SK-N-SH (cell line): ENCODE results near the gene TEPSIN. TPM values are rescaled to one million over a fixed set of nuclear protein-coding genes. Genes with fewer than 3 reads are reported as not detected.

ENCODE experiments used
- CTCF ChIA-PET: fragments of 300-600, 350-600 bp; formaldehyde crosslinking; extraction: SDS; loops from one replicate; lab custom pipeline; 2021; lab: Yijun Ruan, JAX
- POLR2A ChIA-PET: fragments of 350-600 bp; sonication (Branson Sonifier 250); formaldehyde crosslinking; extraction: SDS; loops from one replicate; lab custom pipeline; 2020; ENCODE audit warnings: antibody characterized with exemption, inconsistent platforms; lab: Yijun Ruan, JAX
- DNase-seq: peaks from one replicate; pipeline ENCODE4 v3.0.0; 2012
- H2AFZ ChIP-seq: fragments of 200-600 bp; sonication (generic); 2 replicates; pipeline ENCODE4 v1.8.1; 2016; ENCODE audit warnings: antibody characterized with exemption, mild to moderate bottlenecking, low read depth
- H3F3A ChIP-seq: fragments of 200-600 bp; sonication (generic); replicated peaks from 2 replicates; pipeline ENCODE3; 2016; ENCODE audit warnings: antibody characterized with exemption, mild to moderate bottlenecking; ENCODE audit not compliant: insufficient read depth
- H3K27ac ChIP-seq, 2 experiments: fragments of 200-500 bp in 1 of 2; fragments of 200-600 bp in 1 of 2; sonication (Bioruptor generic) in 1 of 2; sonication (generic), shearing (Covaris generic) in 1 of 2; 2 replicates each; pipeline versions ENCODE4 v1.5.1 to v1.6.1; 2014 to 2016; ENCODE audit warnings: low read depth in 2 of 2, inconsistent platforms in 1 of 2, low read length in 1 of 2, mild to moderate bottlenecking in 1 of 2, mixed read lengths in 1 of 2
- H3K27me3 ChIP-seq: fragments of 200-600 bp; sonication (generic), shearing (Covaris generic); 2 replicates; pipeline ENCODE4 v1.6.1; 2016; ENCODE audit warnings: mixed run types; ENCODE audit not compliant: insufficient read depth
- H3K36me3 ChIP-seq, 2 experiments: fragments of 200-500 bp in 1 of 2; fragments of 200-600 bp in 1 of 2; sonication (Bioruptor generic) in 1 of 2; sonication (generic) in 1 of 2; replicated peaks in 1 of 2; 2 replicates each; pipeline versions ENCODE3 to v1.5.1; 2014 to 2016; ENCODE audit warnings: low read length in 1 of 2, mild to moderate bottlenecking in 1 of 2; ENCODE audit not compliant: insufficient read depth in 2 of 2, control insufficient read depth in 1 of 2
- H3K4me1 ChIP-seq, 2 experiments: fragments of 200-500 bp in 1 of 2; fragments of 200-600 bp in 1 of 2; sonication (Bioruptor generic) in 1 of 2; sonication (generic), shearing (Covaris generic) in 1 of 2; 2 replicates each; pipeline versions ENCODE4 v1.5.1 to v1.6.1; 2014 to 2016; ENCODE audit warnings: low read depth in 1 of 2, low read length in 1 of 2, mixed run types in 1 of 2; ENCODE audit not compliant: insufficient read depth in 2 of 2, control insufficient read depth in 1 of 2
- H3K4me2 ChIP-seq: fragments of 200-600 bp; sonication (generic), shearing (Covaris generic); 2 replicates; pipeline ENCODE4 v1.6.1; 2017; ENCODE audit warnings: mixed run types
- H3K4me3 ChIP-seq, 2 experiments: fragments of 200-500 bp in 1 of 2; fragments of 200-600 bp in 1 of 2; sonication (Bioruptor generic) in 1 of 2; sonication (generic), shearing (Covaris generic) in 1 of 2; 2 replicates each; pipeline versions ENCODE4 v1.5.1 to v1.8.1; 2014 to 2016; ENCODE audit warnings: low read depth in 2 of 2, inconsistent platforms in 1 of 2, low read length in 1 of 2, mild to moderate bottlenecking in 1 of 2, mixed read lengths in 1 of 2, moderate library complexity in 1 of 2
- H3K79me2 ChIP-seq: fragments of 200-600 bp; sonication (generic); 2 replicates; pipeline ENCODE4 v1.8.1; 2017; ENCODE audit warnings: mild to moderate bottlenecking; ENCODE audit not compliant: insufficient read depth
- H3K9ac ChIP-seq: fragments of 200-600 bp; sonication (generic); 2 replicates; pipeline ENCODE4 v1.6.1; 2017; ENCODE audit warnings: mixed run types
- H3K9me2 ChIP-seq: fragments of 200-600 bp; sonication (generic); 2 replicates; pipeline ENCODE4 v1.6.1; 2017; ENCODE audit warnings: mixed run types
- H3K9me3 ChIP-seq: fragments of 200-600 bp; sonication (generic); 2 replicates; pipeline ENCODE4 v1.6.1; 2017; ENCODE audit warnings: mixed run types, mild to moderate bottlenecking, moderate library complexity
- H4K20me1 ChIP-seq: fragments of 200-600 bp; sonication (generic); 2 replicates; pipeline ENCODE4 v1.6.1; 2017; ENCODE audit warnings: mild to moderate bottlenecking, mixed run types; ENCODE audit not compliant: insufficient read depth
- EZH2phosphoT487 ChIP-seq: fragments of 200-600 bp; sonication (generic); IDR thresholded peaks from 2 replicates; pipeline ENCODE4 v1.6.1; 2017; ENCODE audit warnings: low read depth, mixed run types, mild to moderate bottlenecking, antibody characterized with exemption, moderate library complexity, borderline replicate concordance
- FOSL2 ChIP-seq: IDR thresholded peaks from 2 replicates; pipeline ENCODE4 v1.4.0; 2012; ENCODE audit warnings: low read depth, mild to moderate bottlenecking, moderate library complexity, borderline replicate concordance
- FOXM1 ChIP-seq: IDR thresholded peaks from 2 replicates; pipeline ENCODE4 v1.4.0; 2012; ENCODE audit warnings: low read depth, mild to moderate bottlenecking
- GABPA ChIP-seq: IDR thresholded peaks from 2 replicates; pipeline ENCODE4 v1.4.0; 2012; ENCODE audit warnings: low read depth, mild to moderate bottlenecking
- GATA2 ChIP-seq: sonication (generic); formaldehyde crosslinking; IDR thresholded peaks from 2 replicates; pipeline ENCODE4 v1.5.0; 2020; ENCODE audit warnings: mild to moderate bottlenecking, missing genetic modification reagents
- JUND ChIP-seq: IDR thresholded peaks from 2 replicates; pipeline ENCODE4 v1.4.0; 2012
- MXI1 ChIP-seq: IDR thresholded peaks from 2 replicates; pipeline ENCODE4 v1.6.1; 2012; ENCODE audit warnings: mild to moderate bottlenecking, low read depth, low read length, improper control_type of control experiment
- NRF1 ChIP-seq: IDR thresholded peaks from 2 replicates; pipeline ENCODE4 v1.6.1; 2012; ENCODE audit warnings: low read depth, mild to moderate bottlenecking, low read length
- RAD21 ChIP-seq: IDR thresholded peaks from 2 replicates; pipeline ENCODE4 v1.6.1; 2012; ENCODE audit warnings: mild to moderate bottlenecking, low read length
- RFX5 ChIP-seq: IDR thresholded peaks from 2 replicates; pipeline ENCODE4 v1.6.1; 2012; ENCODE audit warnings: mild to moderate bottlenecking, improper control_type of control experiment, low read length
- RXRA ChIP-seq: IDR thresholded peaks from 2 replicates; pipeline ENCODE4 v1.4.0; 2012; ENCODE audit warnings: low read depth, mild to moderate bottlenecking, borderline replicate concordance
- TCF12 ChIP-seq: IDR thresholded peaks from 2 replicates; pipeline ENCODE4 v1.4.0; 2012
- USF1 ChIP-seq: IDR thresholded peaks from 2 replicates; pipeline ENCODE4 v1.4.0; 2012; ENCODE audit warnings: low read depth, borderline replicate concordance
- ZBTB33 ChIP-seq: IDR thresholded peaks from 2 replicates; pipeline ENCODE4 v1.4.0; 2012; ENCODE audit warnings: low read depth, borderline replicate concordance
- WGBS: methylation state at CpG from one replicate; pipeline ENCODE4 v1.1.6; 2017; ENCODE audit warnings: low lambda C conversion rate; 5-methylcytosine and 5-hydroxymethylcytosine counted together
- polyA plus RNA-seq, 3 experiments: library from polyadenylated mRNA; depleted of rRNA; stranded (reverse); fragments of >200 nt; gene quantifications; 2 replicates each; pipeline ENCODE4 v1.2.3, GENCODE V29; 2012
- TF ChIP-seq, protein P1 (sequence below): IDR thresholded peaks from 2 replicates; pipeline ENCODE4 v1.6.1; 2012; ENCODE audit warnings: mild to moderate bottlenecking, low read depth, low read length, moderate library complexity

Gene TEPSIN
- polyA plus RNA-seq, 1 of the 3 experiments (the other 2 are of a cell fraction), result 35.3 TPM

- CTCF ChIA-PET, result interaction anchor here (1.0 to 1.8 kb wide), 2 partner anchors 13 to 28 kb away, joined by 3 to 7 read pairs; no protein-coding TSS in a partner anchor
- Histone ChIP-seq H3K4me1 (no peaks in the 10 kb centered on the region), H3K4me2 (no peak overlapping the region), H3K9ac (no peak overlapping the region), H3K27me3 (no peaks in the 10 kb centered on the region), H2AFZ (no peak overlapping the region)
- TF ChIP-seq FOXM1 (no peak), GATA2 (no peak), GABPA (no peak), RAD21 (no peak), EZH2phosphoT487 (no peak), MXI1 (no peak), RFX5 (no peak), TCF12 (no peak), NRF1 (no peak), JUND (no peak), FOSL2 (no peak), ZBTB33 (no peak), RXRA (no peak), USF1 (no peak)
- TF ChIP-seq, protein P1, sequence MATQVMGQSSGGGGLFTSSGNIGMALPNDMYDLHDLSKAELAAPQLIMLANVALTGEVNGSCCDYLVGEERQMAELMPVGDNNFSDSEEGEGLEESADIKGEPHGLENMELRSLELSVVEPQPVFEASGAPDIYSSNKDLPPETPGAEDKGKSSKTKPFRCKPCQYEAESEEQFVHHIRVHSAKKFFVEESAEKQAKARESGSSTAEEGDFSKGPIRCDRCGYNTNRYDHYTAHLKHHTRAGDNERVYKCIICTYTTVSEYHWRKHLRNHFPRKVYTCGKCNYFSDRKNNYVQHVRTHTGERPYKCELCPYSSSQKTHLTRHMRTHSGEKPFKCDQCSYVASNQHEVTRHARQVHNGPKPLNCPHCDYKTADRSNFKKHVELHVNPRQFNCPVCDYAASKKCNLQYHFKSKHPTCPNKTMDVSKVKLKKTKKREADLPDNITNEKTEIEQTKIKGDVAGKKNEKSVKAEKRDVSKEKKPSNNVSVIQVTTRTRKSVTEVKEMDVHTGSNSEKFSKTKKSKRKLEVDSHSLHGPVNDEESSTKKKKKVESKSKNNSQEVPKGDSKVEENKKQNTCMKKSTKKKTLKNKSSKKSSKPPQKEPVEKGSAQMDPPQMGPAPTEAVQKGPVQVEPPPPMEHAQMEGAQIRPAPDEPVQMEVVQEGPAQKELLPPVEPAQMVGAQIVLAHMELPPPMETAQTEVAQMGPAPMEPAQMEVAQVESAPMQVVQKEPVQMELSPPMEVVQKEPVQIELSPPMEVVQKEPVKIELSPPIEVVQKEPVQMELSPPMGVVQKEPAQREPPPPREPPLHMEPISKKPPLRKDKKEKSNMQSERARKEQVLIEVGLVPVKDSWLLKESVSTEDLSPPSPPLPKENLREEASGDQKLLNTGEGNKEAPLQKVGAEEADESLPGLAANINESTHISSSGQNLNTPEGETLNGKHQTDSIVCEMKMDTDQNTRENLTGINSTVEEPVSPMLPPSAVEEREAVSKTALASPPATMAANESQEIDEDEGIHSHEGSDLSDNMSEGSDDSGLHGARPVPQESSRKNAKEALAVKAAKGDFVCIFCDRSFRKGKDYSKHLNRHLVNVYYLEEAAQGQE, result no peak
- TF ChIP-seq, all 33 proteins: peak for 0
- 97% methylated on average over 8 of the region's 8 CpGs for WGBS
- Histone ChIP-seq H3K9me3 (no peaks in the 10 kb centered on the region), H4K20me1 (no peaks in the 10 kb centered on the region), H3K36me3 (peaks cover 0 to 2% of the 10 kb centered on the region in 2 experiments), H3K79me2 (0 out of 2 replicates have a peak, but pooled peaks cover 7% of the 10 kb centered on the region), H3K27ac (no peak overlapping the region), H3K9me2 (no peaks in the 10 kb centered on the region), H3F3A (no peaks in the 10 kb centered on the region), H3K4me3 (no peak overlapping the region)
- POLR2A ChIA-PET, result interaction anchor here (1.2 kb wide), 1 partner anchor 9 kb away, joined by 3 read pairs; the partner anchor contains the start of gene CEP131
- DNase-seq, result no peak
These were observed 24.9 kb downstream of the TEPSIN start for GRCh38 chr17:81213978-81214377.
